KMS-11 (cell line): ENCODE data around the gene PRR23A.

Experiments used
- H2AFZ ChIP-seq: fragments of 200-600 bp; sonication (generic); 2 replicates; pipeline ENCODE4 v1.6.1; 2016; ENCODE audit warnings: antibody characterized with exemption, mixed run types, low read depth
- H3K27ac ChIP-seq: fragments of 200-600 bp; sonication (generic); 2 replicates; pipeline ENCODE4 v1.6.1; 2016; ENCODE audit warnings: mild to moderate bottlenecking, mixed run types
- H3K27me3 ChIP-seq: fragments of 200-600 bp; sonication (generic); 2 replicates; pipeline ENCODE4 v1.6.1; 2017; ENCODE audit warnings: mild to moderate bottlenecking, low read depth, mixed run types, moderate library complexity; ENCODE audit not compliant: insufficient read depth
- H3K36me3 ChIP-seq: fragments of 200-600 bp; sonication (generic); 2 replicates; pipeline ENCODE4 v1.6.1; 2017; ENCODE audit warnings: mild to moderate bottlenecking, mixed run types; ENCODE audit not compliant: insufficient read depth
- H3K4me1 ChIP-seq: fragments of 200-600 bp; sonication (generic); 2 replicates; pipeline ENCODE4 v1.6.1; 2016; ENCODE audit warnings: mild to moderate bottlenecking, low read depth, mixed run types; ENCODE audit not compliant: poor library complexity, severe bottlenecking
- H3K4me2 ChIP-seq: fragments of 200-600 bp; sonication (generic); 2 replicates; pipeline ENCODE4 v1.7.0; 2016; ENCODE audit warnings: mild to moderate bottlenecking, mixed run types
- H3K4me3 ChIP-seq: fragments of 200-600 bp; sonication (generic); IDR thresholded peaks from 2 replicates; pipeline ENCODE4 v1.6.1; 2017; ENCODE audit warnings: low read depth, low read length, mixed read lengths; ENCODE audit not compliant: insufficient read depth
- H3K79me2 ChIP-seq: fragments of 200-600 bp; sonication (generic); 2 replicates; pipeline ENCODE4 v1.6.1; 2016; ENCODE audit warnings: low read depth, mixed run types; ENCODE audit not compliant: insufficient read depth
- H3K9ac ChIP-seq: fragments of 200-600 bp; sonication (generic); 2 replicates; pipeline ENCODE4 v1.6.1; 2016; ENCODE audit warnings: mild to moderate bottlenecking, mixed run types
- H4K20me1 ChIP-seq: fragments of 200-600 bp; sonication (generic); 2 replicates; pipeline ENCODE4 v1.6.1; 2016; ENCODE audit warnings: mild to moderate bottlenecking, mixed run types; ENCODE audit not compliant: insufficient read depth
- TF ChIP-seq, protein P1 (sequence below): fragments of 200-600 bp; sonication (generic); conservative IDR thresholded peaks from 2 replicates; pipeline ENCODE4 v1.6.1; 2017; ENCODE audit warnings: low read depth, mild to moderate bottlenecking, antibody characterized with exemption, low read length, moderate library complexity, mixed read lengths

Gene PRR23A

DNA sequence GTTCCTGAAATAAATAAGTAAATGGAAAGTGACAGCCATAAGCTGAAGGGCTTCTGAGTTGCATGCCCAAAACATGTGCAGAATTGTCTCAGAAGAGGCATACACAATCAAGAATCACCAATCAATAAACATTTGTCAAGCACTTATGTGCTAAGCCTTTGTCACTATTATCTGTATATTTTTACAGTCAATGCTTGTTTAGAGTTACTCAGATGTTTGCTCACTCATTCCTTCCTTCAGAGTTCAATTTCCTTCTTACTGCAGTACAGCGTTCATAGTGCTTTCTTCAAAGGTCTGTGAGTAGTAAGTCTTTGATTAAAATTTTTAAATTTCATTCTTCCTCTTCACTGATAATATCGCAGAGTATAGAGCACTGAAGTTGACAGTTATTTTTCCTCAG lies 41.8 kb downstream of the PRR23A start:
- H4K20me1 ChIP-seq: no peaks in the 10 kb centered on the region
- H3K4me2 ChIP-seq: no peak overlapping the region
- no peak overlapping the region for H3K9ac ChIP-seq
- H3K79me2 ChIP-seq: no peaks in the 10 kb centered on the region
- no peaks in the 10 kb centered on the region for H3K36me3 ChIP-seq
- H3K4me3 ChIP-seq: no peak overlapping the region
- H3K27ac ChIP-seq: no peak overlapping the region
- TF ChIP-seq, protein P1, sequence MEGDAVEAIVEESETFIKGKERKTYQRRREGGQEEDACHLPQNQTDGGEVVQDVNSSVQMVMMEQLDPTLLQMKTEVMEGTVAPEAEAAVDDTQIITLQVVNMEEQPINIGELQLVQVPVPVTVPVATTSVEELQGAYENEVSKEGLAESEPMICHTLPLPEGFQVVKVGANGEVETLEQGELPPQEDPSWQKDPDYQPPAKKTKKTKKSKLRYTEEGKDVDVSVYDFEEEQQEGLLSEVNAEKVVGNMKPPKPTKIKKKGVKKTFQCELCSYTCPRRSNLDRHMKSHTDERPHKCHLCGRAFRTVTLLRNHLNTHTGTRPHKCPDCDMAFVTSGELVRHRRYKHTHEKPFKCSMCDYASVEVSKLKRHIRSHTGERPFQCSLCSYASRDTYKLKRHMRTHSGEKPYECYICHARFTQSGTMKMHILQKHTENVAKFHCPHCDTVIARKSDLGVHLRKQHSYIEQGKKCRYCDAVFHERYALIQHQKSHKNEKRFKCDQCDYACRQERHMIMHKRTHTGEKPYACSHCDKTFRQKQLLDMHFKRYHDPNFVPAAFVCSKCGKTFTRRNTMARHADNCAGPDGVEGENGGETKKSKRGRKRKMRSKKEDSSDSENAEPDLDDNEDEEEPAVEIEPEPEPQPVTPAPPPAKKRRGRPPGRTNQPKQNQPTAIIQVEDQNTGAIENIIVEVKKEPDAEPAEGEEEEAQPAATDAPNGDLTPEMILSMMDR: no peak
- no peak overlapping the region for H2AFZ ChIP-seq
- no peaks in the 10 kb centered on the region for H3K4me1 ChIP-seq
- no peaks in the 10 kb centered on the region for H3K27me3 ChIP-seq

DNA sequence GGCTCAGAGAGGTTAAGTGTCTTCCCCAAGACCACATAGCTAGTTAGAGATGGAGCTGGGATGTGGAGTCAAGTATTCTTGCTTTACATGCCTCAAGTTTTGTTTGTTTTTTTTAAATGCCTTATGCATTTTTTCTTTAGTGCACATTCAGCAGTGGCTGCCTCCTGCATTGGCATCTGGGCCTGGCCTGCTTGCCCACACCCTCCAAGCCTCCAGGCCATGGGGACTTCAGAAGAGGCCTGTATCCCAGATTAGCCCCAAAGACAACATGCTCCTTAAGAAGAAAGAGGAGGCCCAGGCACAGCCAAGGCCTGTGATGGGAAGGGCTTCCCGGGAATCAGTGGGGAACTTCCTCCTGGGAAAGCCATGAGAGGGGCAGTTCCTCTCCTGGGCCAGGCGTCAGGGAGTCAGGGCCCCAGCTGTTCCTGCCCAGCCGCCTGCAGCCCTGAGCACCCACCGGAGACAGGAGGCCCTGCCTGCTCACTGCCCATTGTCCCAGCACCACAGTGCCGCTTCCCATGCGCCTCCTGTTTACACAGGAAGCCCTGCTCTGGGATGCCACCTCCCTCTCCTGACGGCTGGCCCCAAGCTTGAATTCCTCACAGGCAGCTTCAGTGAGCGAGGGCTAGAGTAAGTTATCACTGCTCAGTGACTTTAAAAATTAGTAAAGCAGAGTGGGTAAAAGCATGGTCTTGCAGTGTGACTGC lies 43.1 kb downstream of the PRR23A start:
- no peaks in the 10 kb centered on the region for H4K20me1 ChIP-seq
- no peaks in the 10 kb centered on the region for H3K36me3 ChIP-seq
- no peak overlapping the region for H3K9ac ChIP-seq
- H3K27ac ChIP-seq: no peak overlapping the region
- H3K79me2 ChIP-seq: no peaks in the 10 kb centered on the region
- no peak overlapping the region for H3K4me3 ChIP-seq
- TF ChIP-seq, protein P1: no peak
- H3K4me2 ChIP-seq: no peak overlapping the region
- H3K4me1 ChIP-seq: no peaks in the 10 kb centered on the region
- no peaks in the 10 kb centered on the region for H3K27me3 ChIP-seq
- no peak overlapping the region for H2AFZ ChIP-seq

DNA sequence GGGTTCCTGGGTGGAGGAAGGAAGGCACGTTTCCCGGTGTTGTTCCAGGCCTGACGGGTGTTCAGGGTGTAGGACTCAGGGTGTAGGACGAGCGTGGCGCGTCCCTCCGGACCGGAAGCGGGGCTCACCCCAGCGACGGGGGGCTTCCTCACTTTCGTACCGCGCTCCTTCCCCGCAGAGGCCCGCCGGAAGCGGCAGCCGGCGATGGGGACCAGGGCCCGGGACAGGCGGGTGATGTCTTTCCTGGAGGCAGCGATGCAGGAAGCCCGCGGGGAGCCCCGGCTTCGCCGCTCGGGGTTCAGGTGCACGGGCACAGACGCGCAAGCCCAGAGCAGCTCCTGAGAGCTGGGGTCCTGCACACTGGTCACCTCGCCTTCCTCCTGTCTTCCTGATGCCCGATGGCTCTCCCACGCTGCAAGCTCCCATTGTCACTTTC lies 45.6 kb downstream of the PRR23A start:
- Histone ChIP-seq H3K9ac (no peak overlapping the region), H4K20me1 (no peaks in the 10 kb centered on the region), H3K36me3 (no peaks in the 10 kb centered on the region), H3K4me3 (no peak overlapping the region), H3K4me2 (no peak overlapping the region), H3K27me3 (no peaks in the 10 kb centered on the region), H3K4me1 (no peaks in the 10 kb centered on the region), H3K79me2 (no peaks in the 10 kb centered on the region), H3K27ac (no peak overlapping the region), H2AFZ (no peak overlapping the region)
- TF ChIP-seq, protein P1: no peak
